NCI-H2196 (cell line): ENCODE data around the gene CFAP119.

Source experiments
- DNase-seq: peaks from one replicate; lab custom pipeline; 2025; ENCODE audit not compliant: unreplicated experiment; lab: John Stamatoyannopoulos, UW

CFAP119 gene

GRCh38 chr16:30782486-30783279 lies 20.8 kb upstream of the CFAP119 start:
- DNase-seq: no peak

GRCh38 chr16:30780549-30780948 lies 18.7 kb upstream of the CFAP119 start:
- DNase-seq: no peak

GRCh38 chr16:30780021-30780420 lies 18.2 kb upstream of the CFAP119 start:
- no peak for DNase-seq

GRCh38 chr16:30779596-30779995 lies 17.7 kb upstream of the CFAP119 start:
- no peak for DNase-seq

GRCh38 chr16:30778549-30779244 lies 16.8 kb upstream of the CFAP119 start:
- DNase-seq: no peak

GRCh38 chr16:30777591-30778297 lies 15.9 kb upstream of the CFAP119 start:
- no peak for DNase-seq

GRCh38 chr16:30775392-30776188 lies 13.7 kb upstream of the CFAP119 start:
- DNase-seq: peak; percentile 85

- DNase-seq: no peak
Measured at GRCh38 chr16:30775131-30775391, 13.2 kb upstream of the CFAP119 start.

GRCh38 chr16:30774367-30775130 lies 12.7 kb upstream of the CFAP119 start:
- DNase-seq: no peak

- no peak for DNase-seq
Measured at GRCh38 chr16:30773826-30774225, 12.0 kb upstream of the CFAP119 start.

- DNase-seq: no peak
Measured at GRCh38 chr16:30771726-30772125, 9.9 kb upstream of the CFAP119 start.

- DNase-seq: no peak
Measured at GRCh38 chr16:30769379-30770089, 7.7 kb upstream of the CFAP119 start.

GRCh38 chr16:30768583-30769181 lies 6.8 kb upstream of the CFAP119 start:
- DNase-seq: no peak

GRCh38 chr16:30767767-30768465 lies 6.1 kb upstream of the CFAP119 start:
- no peak for DNase-seq

- no peak for DNase-seq
Measured at GRCh38 chr16:30766933-30767284, 5.0 kb upstream of the CFAP119 start.

GRCh38 chr16:30766206-30766932 lies 4.5 kb upstream of the CFAP119 start:
- no peak for DNase-seq

- no peak for DNase-seq
Measured at GRCh38 chr16:30764816-30765465, 3.1 kb upstream of the CFAP119 start.

GRCh38 chr16:30764086-30764485 lies 2.2 kb upstream of the CFAP119 start:
- DNase-seq: no peak
